Measurements from ENCODE around the gene IL1RAPL1.
"Not testable (repeated sequence)": the region's sequence is repeated elsewhere in the genome, so short reads cannot be mapped to it uniquely, and the experiment has no call there.

IL1RAPL1 gene

GRCh38 chrX:28787206-28787605 is 200.0 kb downstream of the IL1RAPL1 start:
- no peak for DNase-seq (ENCODE audit: low read depth)

- not testable (repeated sequence) for DNase-seq (ENCODE audit: low read depth)
These were observed 213.4 kb downstream of the IL1RAPL1 start for GRCh38 chrX:28800671-28801070.

- no peak for DNase-seq (ENCODE audit: low read depth)
These were observed 215.4 kb downstream of the IL1RAPL1 start for GRCh38 chrX:28802625-28803024.

GRCh38 chrX:28835991-28836390 is 248.7 kb downstream of the IL1RAPL1 start:
- DNase-seq (ENCODE audit: low read depth), result no peak

GRCh38 chrX:28843817-28844216 is 256.6 kb downstream of the IL1RAPL1 start:
- no peak for DNase-seq (ENCODE audit: low read depth)

- DNase-seq (ENCODE audit: low read depth), result no peak
These were observed 260.2 kb downstream of the IL1RAPL1 start for GRCh38 chrX:28847423-28847822.

GRCh38 chrX:28848707-28849106 is 261.5 kb downstream of the IL1RAPL1 start:
- DNase-seq (ENCODE audit: low read depth), result no peak

- no peak for DNase-seq (ENCODE audit: low read depth)
These were observed 263.7 kb downstream of the IL1RAPL1 start for GRCh38 chrX:28850955-28851354.

- DNase-seq (ENCODE audit: low read depth), result no peak
These were observed 264.6 kb downstream of the IL1RAPL1 start for GRCh38 chrX:28851871-28852270.

- DNase-seq (ENCODE audit: low read depth), result no peak
These were observed 267.4 kb downstream of the IL1RAPL1 start for GRCh38 chrX:28854637-28855036.

GRCh38 chrX:28876408-28876807 is 289.2 kb downstream of the IL1RAPL1 start:
- no peak for DNase-seq (ENCODE audit: low read depth)

GRCh38 chrX:28876901-28877300 is 289.7 kb downstream of the IL1RAPL1 start:
- DNase-seq (ENCODE audit: low read depth), result no peak

- no peak for DNase-seq (ENCODE audit: low read depth)
These were observed 292.9 kb downstream of the IL1RAPL1 start for GRCh38 chrX:28880136-28880535.

- no peak for DNase-seq (ENCODE audit: low read depth)
These were observed 297.6 kb downstream of the IL1RAPL1 start for GRCh38 chrX:28884823-28885222.

GRCh38 chrX:28888416-28888815 is 301.2 kb downstream of the IL1RAPL1 start:
- DNase-seq (ENCODE audit: low read depth), result no peak

- no peak for DNase-seq (ENCODE audit: low read depth)
These were observed 302.4 kb downstream of the IL1RAPL1 start for GRCh38 chrX:28889591-28890090.

GRCh38 chrX:28901637-28902036 is 314.4 kb downstream of the IL1RAPL1 start:
- no peak for DNase-seq (ENCODE audit: low read depth)

- no peak for DNase-seq (ENCODE audit: low read depth)
These were observed 323.2 kb downstream of the IL1RAPL1 start for GRCh38 chrX:28910487-28910886.

- no peak for DNase-seq (ENCODE audit: low read depth)
These were observed 333.1 kb downstream of the IL1RAPL1 start for GRCh38 chrX:28920153-28920943.

- no peak for DNase-seq (ENCODE audit: low read depth)
These were observed 334.9 kb downstream of the IL1RAPL1 start for GRCh38 chrX:28922106-28922505.

GRCh38 chrX:28946846-28947245 is 359.6 kb downstream of the IL1RAPL1 start:
- no peak for DNase-seq (ENCODE audit: low read depth)

GRCh38 chrX:28960063-28960462 is 372.8 kb downstream of the IL1RAPL1 start:
- DNase-seq (ENCODE audit: low read depth), result no peak

GRCh38 chrX:28966331-28966730 is 379.1 kb downstream of the IL1RAPL1 start:
- DNase-seq (ENCODE audit: low read depth), result no peak

GRCh38 chrX:28969126-28969525 is 381.9 kb downstream of the IL1RAPL1 start:
- DNase-seq (ENCODE audit: low read depth), result no peak

All from activated T-cell treated with anti-CD3 and anti-CD28 coated beads for 24 hours (primary cell).